ENCODE results near the gene ARHGAP33.

Gene ARHGAP33

GRCh38 chr19:35822579-35822978 lies 47.2 kb downstream of the ARHGAP33 start:
- TF ChIP-seq, protein P1, sequence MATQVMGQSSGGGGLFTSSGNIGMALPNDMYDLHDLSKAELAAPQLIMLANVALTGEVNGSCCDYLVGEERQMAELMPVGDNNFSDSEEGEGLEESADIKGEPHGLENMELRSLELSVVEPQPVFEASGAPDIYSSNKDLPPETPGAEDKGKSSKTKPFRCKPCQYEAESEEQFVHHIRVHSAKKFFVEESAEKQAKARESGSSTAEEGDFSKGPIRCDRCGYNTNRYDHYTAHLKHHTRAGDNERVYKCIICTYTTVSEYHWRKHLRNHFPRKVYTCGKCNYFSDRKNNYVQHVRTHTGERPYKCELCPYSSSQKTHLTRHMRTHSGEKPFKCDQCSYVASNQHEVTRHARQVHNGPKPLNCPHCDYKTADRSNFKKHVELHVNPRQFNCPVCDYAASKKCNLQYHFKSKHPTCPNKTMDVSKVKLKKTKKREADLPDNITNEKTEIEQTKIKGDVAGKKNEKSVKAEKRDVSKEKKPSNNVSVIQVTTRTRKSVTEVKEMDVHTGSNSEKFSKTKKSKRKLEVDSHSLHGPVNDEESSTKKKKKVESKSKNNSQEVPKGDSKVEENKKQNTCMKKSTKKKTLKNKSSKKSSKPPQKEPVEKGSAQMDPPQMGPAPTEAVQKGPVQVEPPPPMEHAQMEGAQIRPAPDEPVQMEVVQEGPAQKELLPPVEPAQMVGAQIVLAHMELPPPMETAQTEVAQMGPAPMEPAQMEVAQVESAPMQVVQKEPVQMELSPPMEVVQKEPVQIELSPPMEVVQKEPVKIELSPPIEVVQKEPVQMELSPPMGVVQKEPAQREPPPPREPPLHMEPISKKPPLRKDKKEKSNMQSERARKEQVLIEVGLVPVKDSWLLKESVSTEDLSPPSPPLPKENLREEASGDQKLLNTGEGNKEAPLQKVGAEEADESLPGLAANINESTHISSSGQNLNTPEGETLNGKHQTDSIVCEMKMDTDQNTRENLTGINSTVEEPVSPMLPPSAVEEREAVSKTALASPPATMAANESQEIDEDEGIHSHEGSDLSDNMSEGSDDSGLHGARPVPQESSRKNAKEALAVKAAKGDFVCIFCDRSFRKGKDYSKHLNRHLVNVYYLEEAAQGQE (IDR thresholded peaks at IDR 0.05; ENCODE audit: insufficient read depth in 1 of 2, low read depth in 2 of 2, low read length in 2 of 2), result no peak
- no peak for TF ChIP-seq POLR2AphosphoS5 (IDR thresholded peaks at IDR 0.05; ENCODE audit: low read depth, low read length)
- TF ChIP-seq TAF1 (IDR thresholded peaks at IDR 0.05; ENCODE audit: borderline replicate concordance, insufficient read depth, low read length), result no peak
- no peak for TF ChIP-seq SIN3A (IDR thresholded peaks at IDR 0.05; ENCODE audit: borderline replicate concordance, insufficient read depth, low read length)
- no peak for TF ChIP-seq FOXP2 (optimal IDR thresholded peaks at IDR 0.05; ENCODE audit: borderline replicate concordance, extremely low read depth, extremely low read length, insufficient read depth)

- TF ChIP-seq FOXP2 (optimal IDR thresholded peaks at IDR 0.05; ENCODE audit: borderline replicate concordance, extremely low read depth, extremely low read length, insufficient read depth), result no peak
These were observed 48.8 kb downstream of the ARHGAP33 start for GRCh38 chr19:35824150-35824549.

DNA sequence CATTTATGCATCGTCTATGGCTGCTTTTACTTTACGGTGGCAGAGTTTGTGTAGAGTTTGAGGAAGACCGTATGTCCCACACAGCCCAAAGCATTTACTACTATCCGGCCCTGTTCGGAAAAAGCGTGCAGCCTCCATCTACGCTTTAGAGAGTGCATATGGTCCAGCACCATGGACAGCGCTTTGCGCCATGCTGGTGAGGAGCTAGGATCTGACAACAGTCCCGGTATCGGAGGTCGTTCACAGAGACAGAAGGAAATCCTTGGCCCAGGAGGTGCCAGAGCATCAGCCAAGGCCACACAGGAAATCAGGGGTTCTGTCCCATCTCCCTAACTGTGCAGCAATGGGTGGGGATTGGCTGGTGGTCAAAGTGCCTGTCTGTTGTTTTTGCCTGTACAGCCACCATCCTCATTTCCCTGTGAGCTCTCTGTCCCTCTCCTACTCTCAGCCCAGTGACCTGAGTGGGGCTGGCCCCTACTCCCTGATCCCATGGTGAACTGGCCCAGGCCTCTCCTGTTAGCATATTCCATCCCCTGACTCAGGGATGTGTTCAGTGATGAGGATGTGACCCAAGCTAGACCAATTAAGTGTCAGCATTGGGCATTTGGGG lies 53.4 kb downstream of the ARHGAP33 start:
- TF ChIP-seq FOXP2 (optimal IDR thresholded peaks at IDR 0.05; ENCODE audit: borderline replicate concordance, extremely low read depth, extremely low read length, insufficient read depth), result no peak
- TF ChIP-seq, protein P1 (IDR thresholded peaks at IDR 0.05; ENCODE audit: insufficient read depth in 1 of 2, low read depth in 2 of 2, low read length in 2 of 2), result peak; percentile 99 to 100
- TF ChIP-seq SIN3A (IDR thresholded peaks at IDR 0.05; ENCODE audit: borderline replicate concordance, insufficient read depth, low read length), result peak; percentile 92; the same call in 1 of the 2 replicates

GRCh38 chr19:35830986-35831385 lies 55.6 kb downstream of the ARHGAP33 start:
- TF ChIP-seq, protein P1 (IDR thresholded peaks at IDR 0.05; ENCODE audit: insufficient read depth in 1 of 2, low read depth in 2 of 2, low read length in 2 of 2), result no peak
- TF ChIP-seq TAF1 (IDR thresholded peaks at IDR 0.05; ENCODE audit: borderline replicate concordance, insufficient read depth, low read length), result no peak
- no peak for TF ChIP-seq POLR2AphosphoS5 (IDR thresholded peaks at IDR 0.05; ENCODE audit: low read depth, low read length)
- TF ChIP-seq SIN3A (IDR thresholded peaks at IDR 0.05; ENCODE audit: borderline replicate concordance, insufficient read depth, low read length), result no peak
- TF ChIP-seq FOXP2 (optimal IDR thresholded peaks at IDR 0.05; ENCODE audit: borderline replicate concordance, extremely low read depth, extremely low read length, insufficient read depth), result no peak

GRCh38 chr19:35832054-35832453 lies 56.7 kb downstream of the ARHGAP33 start:
- TF ChIP-seq TAF1 (IDR thresholded peaks at IDR 0.05; ENCODE audit: borderline replicate concordance, insufficient read depth, low read length) (no peak), FOXP2 (optimal IDR thresholded peaks at IDR 0.05; ENCODE audit: borderline replicate concordance, extremely low read depth, extremely low read length, insufficient read depth) (no peak), POLR2AphosphoS5 (IDR thresholded peaks at IDR 0.05; ENCODE audit: low read depth, low read length) (no peak), SIN3A (IDR thresholded peaks at IDR 0.05; ENCODE audit: borderline replicate concordance, insufficient read depth, low read length) (no peak)
- TF ChIP-seq, protein P1 (IDR thresholded peaks at IDR 0.05; ENCODE audit: insufficient read depth in 1 of 2, low read depth in 2 of 2, low read length in 2 of 2), result no peak

Data from PFSK-1 (cell line).